ENCODE measurements around the gene AHCYL1.
"Not testable (repeated sequence)": the region's sequence is repeated elsewhere in the genome, so short reads cannot be mapped to it uniquely, and the experiment has no call there.

The AHCYL1 gene

DNA sequence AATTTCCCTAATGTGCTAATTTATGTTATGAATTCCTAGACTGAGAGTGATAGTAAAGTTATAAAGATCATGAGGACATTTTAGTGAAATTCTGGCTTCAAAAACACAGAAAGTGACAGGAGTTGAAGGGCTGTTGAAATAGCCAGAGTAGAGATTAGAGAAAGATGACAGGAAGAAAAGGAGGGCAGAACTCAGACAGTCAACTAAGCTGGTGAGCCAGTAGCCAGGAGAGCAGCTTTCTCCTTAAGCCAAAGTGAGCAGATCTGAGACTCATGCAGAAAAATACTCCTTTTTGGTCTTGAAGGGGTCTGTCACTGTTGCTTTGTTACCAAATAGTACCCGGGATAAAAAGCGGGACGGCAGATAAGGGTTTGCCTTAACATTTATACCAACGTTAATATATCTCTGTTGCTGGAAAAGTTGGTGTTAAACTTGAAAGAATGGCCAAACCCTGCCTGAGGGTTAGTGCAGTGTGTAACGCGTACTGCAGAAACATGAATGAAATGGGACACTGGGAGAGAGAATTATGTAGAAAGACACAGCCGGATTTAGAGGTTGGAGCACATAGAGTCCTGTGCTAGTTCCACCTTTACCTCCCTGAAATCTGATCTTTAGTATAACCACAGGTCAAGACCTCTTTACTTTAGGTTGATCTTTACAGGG is 12.8 kb downstream of the AHCYL1 start:
- no peak for DNase-seq (ENCODE audit: low spot score)

DNA sequence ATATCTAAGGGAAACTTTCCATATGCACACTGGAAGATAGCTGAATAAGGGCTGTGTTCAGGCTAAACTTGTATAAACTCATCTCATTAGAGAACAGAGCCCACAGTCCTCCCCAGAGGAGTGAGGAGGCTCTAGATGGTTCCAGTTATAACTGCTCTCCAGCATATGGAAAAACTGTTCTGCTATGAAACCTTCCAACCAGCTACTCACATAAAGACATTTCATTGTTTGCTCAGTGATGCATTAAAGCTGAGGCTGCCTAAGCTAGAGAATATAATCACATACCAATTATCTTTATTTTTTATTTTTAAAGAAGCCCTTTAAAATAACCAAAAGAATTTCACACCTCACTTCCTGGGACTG is 13.3 kb downstream of the AHCYL1 start:
- no peak for DNase-seq (ENCODE audit: low spot score)

DNA sequence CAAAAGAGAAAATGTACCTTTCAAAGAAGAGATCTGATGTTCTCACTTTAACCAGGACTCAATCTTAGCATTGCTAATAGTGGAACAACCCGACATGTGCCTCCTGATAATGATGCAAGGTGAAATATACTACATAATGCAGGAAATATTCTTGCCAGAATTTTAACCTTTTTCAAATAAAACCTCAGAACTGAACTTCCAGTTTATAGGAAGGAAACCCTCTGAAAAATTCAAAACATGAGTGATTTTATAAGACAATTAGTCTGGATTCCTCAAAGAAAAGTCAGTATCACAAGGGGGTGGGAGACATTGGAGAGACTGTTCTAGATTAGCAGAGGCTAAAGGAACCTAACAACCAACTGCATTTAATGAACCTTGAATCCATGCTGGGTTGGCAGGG is 18.1 kb downstream of the AHCYL1 start:
- no peak for DNase-seq (ENCODE audit: low spot score)

DNA sequence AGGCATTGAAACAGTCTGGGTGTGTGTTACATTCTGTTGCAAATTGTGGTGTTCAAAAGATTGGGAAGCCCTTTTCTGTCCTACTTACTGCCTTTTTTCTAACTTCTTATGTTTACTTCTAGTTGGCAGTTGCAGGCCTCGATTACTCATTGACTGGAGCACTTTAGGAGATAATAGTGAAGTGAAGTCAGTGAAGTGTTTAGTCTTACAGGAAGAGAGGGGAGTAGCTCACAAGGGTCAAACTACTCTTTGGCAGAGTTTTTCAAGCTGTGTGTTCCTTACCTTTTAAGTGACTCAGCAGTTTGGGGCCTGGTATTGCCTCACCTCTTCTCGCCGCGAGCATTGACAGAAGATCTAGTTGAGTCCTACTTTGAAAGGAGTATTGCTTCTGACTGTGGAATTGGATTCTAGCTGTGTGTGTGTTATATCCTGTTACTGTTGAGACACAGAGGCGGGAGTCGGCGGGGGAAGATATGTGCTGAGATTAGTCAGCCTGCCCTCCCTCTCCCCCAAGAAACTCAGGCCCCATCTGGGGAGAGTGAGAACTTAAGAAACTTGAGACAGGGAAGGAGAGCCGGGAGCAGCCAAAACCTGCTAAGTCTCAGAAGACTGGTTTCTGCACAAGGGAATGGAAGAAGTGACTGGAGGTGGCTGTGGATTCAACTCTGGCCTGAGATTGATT is 19.3 kb downstream of the AHCYL1 start:
- DNase-seq (ENCODE audit: low spot score): peak; percentile 47

DNA sequence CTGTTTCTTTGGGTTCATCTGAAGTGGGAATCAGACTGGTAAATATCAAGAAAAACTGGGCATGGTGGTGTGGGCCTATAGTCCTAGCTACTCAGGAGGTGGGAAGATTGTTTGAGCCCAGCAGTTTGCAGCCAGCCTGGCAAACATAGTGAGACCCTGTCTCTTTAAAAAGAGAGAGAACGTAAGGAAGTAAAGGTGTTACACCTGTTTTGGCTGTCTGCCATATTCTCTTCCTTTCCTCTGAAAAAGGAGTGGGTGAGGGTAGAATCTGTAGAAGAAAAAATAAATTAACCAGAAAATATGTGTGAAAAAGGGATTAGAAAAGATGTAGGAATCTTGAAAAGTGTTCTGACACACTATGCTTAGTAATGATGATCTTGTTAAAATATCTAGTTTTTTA is 20.0 kb downstream of the AHCYL1 start:
- no peak for DNase-seq (ENCODE audit: low spot score)

DNA sequence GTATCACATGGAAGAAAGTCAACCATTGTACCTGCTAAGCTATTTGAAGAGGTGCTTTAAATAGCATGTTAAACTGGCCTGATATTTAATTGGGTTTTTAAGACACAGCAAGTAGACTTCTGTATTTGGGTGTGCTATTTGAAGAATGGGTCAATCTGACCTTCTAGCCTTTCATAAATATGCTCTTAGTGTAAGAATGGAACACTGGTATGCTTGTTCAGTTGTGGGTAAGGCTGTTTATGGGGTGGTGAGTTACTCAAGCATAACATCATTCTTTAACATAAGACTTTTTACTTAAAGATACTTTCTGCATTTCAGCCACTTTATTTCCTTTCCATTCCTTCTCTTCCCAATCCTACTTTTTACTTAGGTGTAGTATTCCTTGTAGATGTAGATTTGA is 21.4 kb downstream of the AHCYL1 start:
- no peak for DNase-seq (ENCODE audit: low spot score)

DNA sequence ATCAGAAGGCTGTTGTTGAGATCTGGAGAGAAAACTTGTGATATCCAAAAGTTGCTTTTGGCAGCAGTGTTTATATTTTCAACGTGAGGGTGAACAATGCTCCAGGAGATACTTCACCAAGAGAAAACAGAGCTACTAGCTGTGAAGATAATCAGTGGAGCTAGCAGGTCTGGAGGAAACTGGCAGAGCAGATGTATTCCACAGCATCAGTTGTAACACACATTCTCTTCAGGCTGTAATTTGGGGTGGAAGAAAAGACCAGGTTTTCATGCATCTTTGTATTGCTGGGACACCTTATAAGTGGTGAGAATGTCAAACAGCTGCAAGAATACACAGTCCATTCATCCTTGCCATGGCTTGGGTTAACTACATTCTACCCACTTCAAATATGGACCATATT is 22.0 kb downstream of the AHCYL1 start:
- no peak for DNase-seq (ENCODE audit: low spot score)

DNA sequence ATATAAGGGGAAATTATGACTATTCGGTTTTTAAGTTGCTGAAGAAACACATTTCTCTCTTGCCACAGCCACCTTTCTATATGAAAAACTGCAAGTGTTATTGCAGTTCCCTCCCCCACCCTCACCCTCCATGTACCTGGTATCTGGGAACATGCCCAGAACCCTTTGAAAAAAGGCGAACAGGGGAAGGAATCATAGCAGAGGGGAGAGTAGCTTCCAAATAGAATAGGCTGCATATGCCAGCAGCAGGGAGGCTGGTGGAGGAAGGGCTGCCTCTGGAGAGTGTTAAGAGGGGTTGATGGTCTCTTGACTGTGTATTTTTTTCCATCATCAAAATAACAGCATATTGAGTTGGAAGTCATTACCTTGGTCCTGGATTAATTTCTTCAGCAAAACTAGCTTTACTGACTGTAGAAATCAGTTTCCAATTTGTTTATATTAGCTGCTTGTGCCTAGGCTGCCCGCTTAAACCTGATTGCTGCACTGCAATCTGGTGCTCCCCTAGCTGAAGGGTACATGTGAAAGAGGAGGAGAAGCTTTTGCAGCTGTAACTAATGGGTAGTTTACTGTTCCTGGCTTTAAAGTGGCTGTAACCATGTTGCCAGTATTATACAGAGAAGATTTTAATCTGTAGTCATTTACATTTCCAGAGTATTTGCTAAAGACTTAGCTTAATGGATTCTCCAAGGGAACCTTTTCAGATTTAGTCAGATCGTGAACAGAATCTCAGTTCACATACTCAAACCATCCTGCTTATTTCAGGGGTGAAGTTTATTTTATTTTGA is 22.7 kb downstream of the AHCYL1 start:
- DNase-seq (ENCODE audit: low spot score): no peak

DNA sequence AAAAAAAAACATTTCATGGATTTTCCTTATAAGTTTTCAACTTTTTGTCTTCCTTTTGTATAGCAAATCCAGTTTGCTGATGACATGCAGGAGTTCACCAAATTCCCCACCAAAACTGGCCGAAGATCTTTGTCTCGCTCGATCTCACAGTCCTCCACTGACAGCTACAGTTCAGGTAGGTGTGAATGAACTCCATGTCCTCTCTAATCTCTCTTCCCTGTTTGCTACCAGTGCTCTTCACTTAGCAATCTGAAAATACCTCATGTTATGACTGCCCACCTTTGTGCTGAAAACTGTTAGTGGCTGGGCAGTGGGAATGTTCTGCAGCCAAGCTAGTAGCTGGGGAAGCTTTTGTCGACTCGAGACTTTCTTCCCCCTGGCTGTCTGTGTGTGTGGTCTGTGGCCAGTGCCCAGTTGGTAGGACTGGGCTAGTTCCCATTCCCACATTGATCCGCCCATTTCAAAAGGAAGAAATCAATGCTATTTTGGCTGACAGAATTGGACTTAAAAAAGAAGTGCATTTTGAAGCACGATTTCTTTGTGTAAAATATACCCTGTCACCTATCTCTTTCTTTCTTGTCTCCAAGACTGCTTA is 24.5 kb downstream of the AHCYL1 start:
- DNase-seq (ENCODE audit: low spot score): peak; percentile 64

DNA sequence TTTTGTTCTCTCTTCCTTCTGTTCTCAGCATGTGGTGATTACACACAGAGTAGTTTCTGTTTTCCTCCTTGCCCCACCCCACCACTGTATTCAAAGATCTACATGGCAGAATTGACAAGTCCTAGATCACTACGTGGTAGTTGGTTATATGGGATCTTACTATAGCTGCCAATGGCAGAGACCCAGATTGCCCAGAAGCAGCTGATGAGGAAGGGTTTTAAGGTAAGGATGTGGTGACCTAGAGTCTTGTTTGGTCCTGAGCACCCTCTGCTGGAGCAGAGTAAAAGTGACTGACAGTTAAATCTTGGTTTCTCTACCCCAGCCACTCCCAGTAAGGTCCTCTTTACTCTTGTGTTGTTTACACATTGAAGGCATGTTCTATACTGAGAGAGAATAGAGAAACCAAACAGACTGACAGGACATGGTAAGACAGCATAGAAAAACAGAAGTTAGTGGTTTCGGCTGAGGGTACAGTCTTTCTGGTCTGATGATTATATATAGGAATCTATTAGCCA is 27.0 kb downstream of the AHCYL1 start:
- DNase-seq (ENCODE audit: low spot score): peak; percentile 76

DNA sequence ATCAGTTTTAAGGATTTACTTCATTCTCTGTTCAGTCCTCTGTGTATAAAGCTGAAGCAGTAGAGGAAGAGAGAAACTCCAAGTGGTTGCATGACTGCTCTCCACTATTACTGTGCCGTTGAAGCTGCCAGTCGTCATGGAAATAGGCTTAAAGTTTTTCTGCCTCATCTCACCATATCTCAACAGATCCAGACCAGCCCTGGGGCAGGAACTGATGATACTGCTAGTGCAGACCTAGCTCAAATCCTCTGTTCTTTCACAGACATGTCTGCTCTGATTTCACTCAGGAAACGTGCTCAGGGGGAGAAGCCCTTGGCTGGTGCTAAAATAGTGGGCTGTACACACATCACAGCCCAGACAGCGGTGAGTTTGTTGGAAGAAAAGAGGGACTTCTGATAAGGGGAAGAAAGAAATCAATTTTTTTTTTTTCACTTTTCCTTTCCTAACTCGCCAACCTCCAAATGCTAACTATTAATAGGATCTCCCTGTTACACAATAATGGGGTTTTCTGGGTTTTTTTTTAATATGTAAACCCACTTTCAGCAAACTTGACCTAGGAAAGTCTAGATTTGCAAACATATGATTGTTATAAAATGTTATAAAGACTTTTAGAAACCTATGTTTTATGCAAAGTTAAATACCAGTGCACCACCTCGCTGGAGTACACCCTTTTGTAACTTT is 27.7 kb downstream of the AHCYL1 start:
- DNase-seq (ENCODE audit: low spot score): no peak

DNA sequence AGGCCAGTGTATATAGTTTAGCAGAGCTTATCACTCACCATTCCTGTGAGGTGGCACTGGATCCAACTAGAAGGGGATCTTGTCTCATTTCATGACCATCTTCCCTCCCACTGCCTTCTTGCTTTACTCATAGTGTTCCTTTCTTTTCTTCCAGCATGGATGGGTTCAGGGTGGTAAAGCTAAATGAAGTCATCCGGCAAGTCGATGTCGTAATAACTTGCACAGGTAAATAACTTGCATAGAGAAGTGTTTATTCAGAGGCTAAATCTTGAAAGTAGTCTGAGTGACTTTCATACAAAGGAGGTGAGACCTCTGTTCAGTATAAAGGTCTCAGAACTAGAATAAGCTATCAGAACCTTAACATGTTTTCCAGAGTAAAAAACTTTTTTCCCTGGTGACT is 33.2 kb downstream of the AHCYL1 start:
- no peak for DNase-seq (ENCODE audit: low spot score)

DNA sequence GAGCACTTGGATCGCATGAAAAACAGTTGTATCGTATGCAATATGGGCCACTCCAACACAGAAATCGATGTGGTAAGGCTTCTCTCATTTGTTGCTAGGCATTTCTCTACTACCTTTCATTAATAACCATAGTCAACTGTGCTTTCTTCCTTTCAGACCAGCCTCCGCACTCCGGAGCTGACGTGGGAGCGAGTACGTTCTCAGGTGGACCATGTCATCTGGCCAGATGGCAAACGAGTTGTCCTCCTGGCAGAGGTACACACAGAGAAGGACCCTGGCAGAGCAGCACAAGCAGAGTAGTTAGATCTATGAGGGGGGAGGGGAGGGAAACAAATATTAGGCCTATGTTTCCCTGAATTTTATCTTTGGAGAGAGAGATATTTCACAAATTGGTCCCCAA is 33.8 kb downstream of the AHCYL1 start:
- DNase-seq (ENCODE audit: low spot score): no peak

DNA sequence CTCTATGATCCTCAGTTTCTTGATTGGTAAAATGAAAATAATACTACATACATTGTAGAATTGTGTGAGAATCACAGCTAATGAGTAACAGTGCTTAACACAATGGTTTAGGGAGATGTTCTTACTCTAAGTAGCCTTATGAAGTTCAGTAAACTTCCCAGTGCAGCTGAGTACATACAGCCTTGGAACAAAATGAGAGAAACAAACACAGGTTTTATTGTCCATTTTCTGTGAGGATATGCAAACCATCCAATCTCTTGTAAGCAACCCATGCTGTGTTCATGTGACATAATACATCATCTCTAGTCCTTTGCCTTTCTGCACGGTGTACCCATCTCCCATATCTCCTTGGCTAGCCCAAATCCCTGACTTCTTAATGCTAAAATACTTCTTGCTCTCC is 35.2 kb downstream of the AHCYL1 start:
- DNase-seq (ENCODE audit: low spot score): no peak

DNA sequence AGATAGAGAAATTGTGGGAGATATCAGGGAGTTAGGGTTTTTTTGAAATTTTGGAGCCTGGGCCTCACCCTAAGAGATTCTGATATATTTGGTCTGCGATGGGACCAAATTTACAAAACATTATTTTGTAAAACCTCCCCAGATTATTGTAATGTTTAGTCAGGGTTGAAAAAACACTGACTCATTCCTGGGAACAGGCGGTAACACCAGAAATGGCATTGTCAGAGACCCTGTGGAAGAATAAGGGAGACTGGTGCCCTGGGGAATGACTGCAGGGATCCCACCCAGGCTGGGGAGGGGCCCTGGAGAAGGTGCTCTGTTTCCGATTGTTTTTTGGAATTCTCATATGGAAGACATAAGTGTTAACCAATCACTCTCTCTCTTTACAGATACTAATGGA is 36.7 kb downstream of the AHCYL1 start:
- no peak for DNase-seq (ENCODE audit: low spot score)

DNA sequence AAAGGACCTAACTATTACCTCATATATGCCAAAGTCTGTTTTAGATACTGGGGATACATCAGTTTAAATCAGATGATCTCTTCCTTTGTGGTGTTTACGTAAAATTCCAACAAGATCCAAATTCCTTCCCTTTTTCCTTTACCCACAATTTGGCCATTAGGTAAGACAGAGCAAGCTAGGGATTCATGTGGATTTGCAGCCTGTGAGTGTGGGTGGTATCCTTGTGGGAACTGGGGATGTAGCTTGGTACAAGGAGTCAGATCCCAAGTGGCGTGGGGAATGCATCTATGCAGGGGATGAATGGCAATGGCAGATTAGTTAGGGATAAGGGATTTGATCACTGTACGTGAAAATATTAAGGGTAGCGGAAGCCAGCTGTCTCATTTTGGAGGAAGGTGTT is 40.0 kb downstream of the AHCYL1 start:
- no peak for DNase-seq (ENCODE audit: low spot score)

DNA sequence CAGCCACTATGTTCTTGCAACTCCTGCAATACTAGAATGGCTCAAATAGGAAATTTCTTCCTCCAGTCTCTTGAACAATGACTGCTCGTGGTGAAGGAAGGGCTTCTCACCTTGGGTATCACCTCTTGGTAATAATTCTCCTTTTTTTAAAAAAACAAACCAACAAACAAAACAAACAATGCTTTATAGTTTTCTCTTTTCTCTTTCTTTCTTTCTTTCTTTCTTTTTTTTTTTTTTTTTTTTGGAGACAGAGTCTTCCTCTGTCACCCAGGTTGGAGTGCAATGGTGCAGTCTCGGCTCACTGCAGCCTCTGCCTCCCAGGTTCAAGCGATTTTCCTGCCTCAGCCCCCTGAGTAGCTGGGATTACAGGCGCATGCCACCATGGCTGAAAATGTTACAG is 46.1 kb downstream of the AHCYL1 start:
- not testable (repeated sequence) for DNase-seq (ENCODE audit: low spot score)

DNA sequence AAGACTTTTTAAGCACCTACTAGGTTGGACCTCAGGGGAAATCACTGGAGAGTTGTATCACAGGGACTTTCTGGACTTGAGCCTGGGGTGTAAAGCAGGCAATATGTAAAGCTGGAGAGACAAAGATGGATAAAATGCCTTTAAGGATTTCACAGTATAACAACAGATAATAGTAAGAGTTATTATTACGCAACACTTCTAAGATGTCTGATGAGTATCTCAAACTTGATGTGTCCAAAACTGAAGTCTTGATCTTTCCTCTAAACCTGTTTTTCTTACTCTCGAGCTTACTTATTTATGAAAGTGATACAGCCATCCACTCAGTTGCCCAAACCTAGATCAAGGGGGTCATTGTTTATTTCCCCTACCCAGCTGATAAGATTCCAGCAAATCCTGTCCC is 47.8 kb downstream of the AHCYL1 start:
- DNase-seq (ENCODE audit: low spot score): no peak

DNA sequence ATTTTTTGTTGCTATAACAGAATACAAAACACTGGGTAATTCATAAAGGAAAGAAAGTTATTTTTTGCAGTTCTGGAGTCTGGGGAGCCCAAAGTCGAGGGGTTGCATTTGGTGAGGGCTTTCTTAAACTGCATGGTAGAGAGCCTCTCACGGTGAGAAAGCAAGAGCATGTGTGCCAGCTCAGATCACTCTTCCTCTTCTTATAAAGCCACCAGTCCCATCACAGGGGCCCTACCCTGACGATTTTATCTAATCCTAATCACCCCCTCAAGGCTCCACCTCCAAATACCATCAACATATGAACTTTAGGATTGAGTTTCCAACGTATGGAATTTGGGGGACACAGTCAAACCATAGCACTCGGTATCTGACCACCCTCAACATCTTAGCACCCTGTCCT is 48.9 kb downstream of the AHCYL1 start:
- no peak for DNase-seq (ENCODE audit: low spot score)

DNA sequence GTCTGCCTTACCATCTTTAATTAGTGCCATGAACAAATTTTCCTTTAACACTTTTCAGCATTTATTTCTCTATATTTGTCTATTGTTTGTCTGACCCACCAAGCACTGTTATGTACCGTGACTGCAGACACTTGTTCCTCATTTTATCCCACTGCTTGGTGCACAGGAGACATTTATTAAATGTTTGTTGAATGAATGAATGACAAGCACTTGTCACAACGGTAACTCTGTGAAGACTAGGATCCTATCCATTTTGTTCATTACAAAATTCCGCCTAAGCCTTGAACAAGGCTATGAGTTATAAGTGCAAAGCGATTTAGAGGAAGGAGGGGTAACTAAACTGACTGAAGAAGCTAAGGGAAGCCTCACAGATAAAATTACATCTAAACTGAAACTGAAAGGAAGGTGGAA is 49.5 kb downstream of the AHCYL1 start:
- DNase-seq (ENCODE audit: low spot score): no peak

DNA sequence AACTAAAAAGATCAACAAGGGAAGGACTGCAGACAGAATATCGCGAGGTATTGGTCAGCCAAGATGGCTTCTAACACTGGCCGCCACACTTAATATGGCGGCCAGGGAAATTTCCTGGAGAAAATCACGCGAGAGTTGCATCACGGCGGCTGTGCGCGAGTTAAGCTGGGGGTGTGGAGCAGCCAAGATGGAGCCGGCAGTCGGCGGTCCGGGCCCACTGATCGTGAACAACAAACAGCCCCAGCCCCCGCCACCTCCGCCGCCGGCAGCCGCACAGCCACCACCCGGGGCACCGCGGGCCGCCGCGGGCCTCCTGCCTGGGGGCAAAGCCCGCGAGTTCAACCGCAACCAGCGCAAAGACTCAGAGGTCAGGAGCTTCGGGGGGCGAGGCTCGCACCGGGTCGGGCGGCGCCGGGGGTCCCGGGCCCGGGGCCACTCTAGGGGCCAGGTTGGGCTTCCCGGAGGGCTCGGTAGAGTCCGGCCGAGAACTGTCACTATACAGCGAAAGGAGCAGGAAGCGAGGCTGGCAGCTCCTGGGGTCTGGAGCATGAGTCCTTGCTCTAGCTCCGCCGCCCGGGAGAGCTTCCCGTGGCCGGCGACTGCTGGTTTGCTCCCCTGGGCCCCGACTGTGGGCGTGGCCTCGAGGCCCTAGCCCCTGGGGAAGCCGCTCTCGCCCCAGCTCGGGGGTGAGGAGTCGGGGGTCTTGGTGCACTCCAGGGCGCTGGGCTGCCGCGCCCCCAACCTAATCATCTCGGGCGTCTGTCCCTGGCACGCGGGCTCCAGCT is 50.1 kb downstream of the AHCYL1 start, which contains the start of gene STRIP1:
Gene STRIP1, plus strand, starts transcription at position 174 of the 785 bp plus-strand sequence. Its CDS starts 14 bp downstream, at position 188.
- DNase-seq (ENCODE audit: low spot score): peak; percentile 91

All from Ammon's horn (tissue), 1 donor.